Forelimb muscle (tissue), 1 donor: Measurements from ENCODE around the gene NCOA3. TPM values are rescaled to one million over a fixed set of nuclear protein-coding genes. Genes with fewer than 3 reads are reported as not detected.
"Not testable (repeated sequence)": the region's sequence is repeated elsewhere in the genome, so short reads cannot be mapped to it uniquely, and the experiment has no call there.

ENCODE experiments used
- DNase-seq: peaks from one replicate; pipeline ENCODE4 v3.0.0-alpha.2; 2013; ENCODE audit warnings: low read depth
- polyA plus RNA-seq: library from polyadenylated mRNA; unstranded; fragments of 120-200 nt; gene quantifications from one replicate; pipeline ENCODE4 v1.2.1, GENCODE V29; 2013; ENCODE audit not compliant: insufficient read length

Gene NCOA3
- polyA plus RNA-seq, 1 donor, result 12.9 TPM

- no peak for DNase-seq
These were observed 60.2 kb downstream of the NCOA3 start for GRCh38 chr20:47561603-47562583.

- DNase-seq, result no peak
These were observed 64.6 kb downstream of the NCOA3 start for GRCh38 chr20:47566269-47566668.

- DNase-seq, result no peak
These were observed 66.3 kb downstream of the NCOA3 start for GRCh38 chr20:47568019-47568418.

GRCh38 chr20:47568837-47569410 lies 67.2 kb downstream of the NCOA3 start:
- no peak for DNase-seq

- DNase-seq, result no peak
These were observed 69.7 kb downstream of the NCOA3 start for GRCh38 chr20:47571426-47571825.

- DNase-seq, result no peak
These were observed 70.5 kb downstream of the NCOA3 start for GRCh38 chr20:47572105-47572729.

GRCh38 chr20:47573559-47573958 lies 71.9 kb downstream of the NCOA3 start:
- DNase-seq, result no peak

- DNase-seq, result no peak
These were observed 73.1 kb downstream of the NCOA3 start for GRCh38 chr20:47574616-47575364.

- DNase-seq, result peak; percentile 94
These were observed 74.9 kb downstream of the NCOA3 start for GRCh38 chr20:47576516-47577033.

- no peak for DNase-seq
These were observed 75.6 kb downstream of the NCOA3 start for GRCh38 chr20:47577314-47577713.

GRCh38 chr20:47578543-47578942 lies 76.9 kb downstream of the NCOA3 start:
- DNase-seq, result no peak

GRCh38 chr20:47580686-47581085 lies 79.0 kb downstream of the NCOA3 start:
- not testable (repeated sequence) for DNase-seq

- no peak for DNase-seq
These were observed 79.4 kb downstream of the NCOA3 start for GRCh38 chr20:47581090-47581489.

GRCh38 chr20:47583551-47583950 lies 81.9 kb downstream of the NCOA3 start:
- DNase-seq, result no peak

- DNase-seq, result no peak
These were observed 83.5 kb downstream of the NCOA3 start for GRCh38 chr20:47585087-47585747.

- DNase-seq, result no peak
These were observed 85.1 kb downstream of the NCOA3 start for GRCh38 chr20:47586649-47587294.

- no peak for DNase-seq
These were observed 86.5 kb downstream of the NCOA3 start for GRCh38 chr20:47588158-47588557.

- no peak for DNase-seq
These were observed 89.5 kb downstream of the NCOA3 start for GRCh38 chr20:47591231-47591630.

- no peak for DNase-seq
These were observed 92.5 kb downstream of the NCOA3 start for GRCh38 chr20:47594157-47594556.

GRCh38 chr20:47595138-47595537 lies 93.5 kb downstream of the NCOA3 start:
- not testable (repeated sequence) for DNase-seq
